BE2C (cell line): Measurements from ENCODE around the gene UNC5B.
A peak's percentile ranks its signal among the peaks of the same experiment; 100 is the strongest.

Experiments used
- DNase-seq: peaks from one replicate; pipeline ENCODE4 v3.0.0-alpha.2; 2020
- H3K27me3 ChIP-seq: fragments of 250-450 bp; sonication (Bioruptor Pico); 2 replicates; pipeline ENCODE4 v1.5.1; 2020; ENCODE audit warnings: mild to moderate bottlenecking
- H3K36me3 ChIP-seq: fragments of 250-450 bp; sonication (Bioruptor Pico); 2 replicates; pipeline ENCODE4 v1.5.1; 2020; ENCODE audit warnings: mild to moderate bottlenecking
- H3K4me1 ChIP-seq: fragments of 250-450 bp; sonication (Bioruptor Pico); 2 replicates; pipeline ENCODE4 v1.5.1; 2020
- H3K4me3 ChIP-seq: 2 replicates; pipeline ENCODE4 v1.5.1; 2011; ENCODE audit warnings: low read depth, low read length
- H3K9me3 ChIP-seq: fragments of 250-450 bp; sonication (Bioruptor Pico); 2 replicates; pipeline ENCODE4 v1.5.1; 2020
- TF ChIP-seq, protein P1 (sequence below): IDR thresholded peaks from 2 replicates; pipeline ENCODE4 v1.5.1; 2012; ENCODE audit warnings: mild to moderate bottlenecking, low read depth, low read length

The UNC5B gene

DNA sequence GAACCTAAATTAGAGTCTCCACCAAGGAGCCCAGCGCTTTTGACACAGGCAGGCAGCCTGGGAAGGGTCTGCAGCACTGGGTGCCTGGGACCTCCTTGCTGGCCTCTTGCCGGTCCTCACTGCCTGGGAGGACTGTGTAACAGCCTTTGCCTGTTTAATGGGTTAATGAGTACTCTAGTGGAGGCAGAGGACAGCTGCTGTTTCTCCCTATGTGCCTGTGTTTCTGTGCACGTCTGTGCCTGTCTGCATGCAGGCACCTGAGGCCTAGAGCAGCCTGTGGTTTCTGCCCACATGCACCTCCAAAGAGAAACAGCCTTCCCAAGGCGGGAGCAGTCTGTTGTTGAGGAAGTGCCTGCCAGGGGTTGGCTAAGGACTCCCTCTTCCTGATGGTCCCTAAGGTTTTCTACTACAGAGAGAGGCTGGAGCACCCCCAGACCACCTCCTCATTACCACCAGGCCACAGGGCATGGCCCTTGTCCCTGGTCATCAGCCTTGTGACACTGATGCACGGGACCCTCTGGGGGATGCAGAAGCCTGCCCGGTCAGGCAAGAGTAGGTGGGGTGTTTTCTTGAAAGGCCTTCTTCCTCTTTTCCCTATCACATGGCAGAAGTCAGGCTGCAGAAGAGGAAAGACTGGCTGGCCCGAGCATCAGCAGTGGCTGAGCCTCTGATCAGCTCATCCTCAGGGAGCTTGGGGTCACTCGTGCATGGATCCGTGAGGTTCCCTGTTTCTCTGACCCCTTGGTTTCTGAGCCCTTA, 120.9 kb downstream of the UNC5B start:
- Histone ChIP-seq H3K9me3 (no peaks in the 10 kb centered on the region), H3K4me1 (peaks cover 4% of the 10 kb centered on the region; the same call in 1 of the 2 replicates), H3K4me3 (no peak overlapping the region), H3K36me3 (no peaks in the 10 kb centered on the region), H3K27me3 (no peaks in the 10 kb centered on the region)
- DNase-seq, result peak; percentile 56
- TF ChIP-seq, protein P1, sequence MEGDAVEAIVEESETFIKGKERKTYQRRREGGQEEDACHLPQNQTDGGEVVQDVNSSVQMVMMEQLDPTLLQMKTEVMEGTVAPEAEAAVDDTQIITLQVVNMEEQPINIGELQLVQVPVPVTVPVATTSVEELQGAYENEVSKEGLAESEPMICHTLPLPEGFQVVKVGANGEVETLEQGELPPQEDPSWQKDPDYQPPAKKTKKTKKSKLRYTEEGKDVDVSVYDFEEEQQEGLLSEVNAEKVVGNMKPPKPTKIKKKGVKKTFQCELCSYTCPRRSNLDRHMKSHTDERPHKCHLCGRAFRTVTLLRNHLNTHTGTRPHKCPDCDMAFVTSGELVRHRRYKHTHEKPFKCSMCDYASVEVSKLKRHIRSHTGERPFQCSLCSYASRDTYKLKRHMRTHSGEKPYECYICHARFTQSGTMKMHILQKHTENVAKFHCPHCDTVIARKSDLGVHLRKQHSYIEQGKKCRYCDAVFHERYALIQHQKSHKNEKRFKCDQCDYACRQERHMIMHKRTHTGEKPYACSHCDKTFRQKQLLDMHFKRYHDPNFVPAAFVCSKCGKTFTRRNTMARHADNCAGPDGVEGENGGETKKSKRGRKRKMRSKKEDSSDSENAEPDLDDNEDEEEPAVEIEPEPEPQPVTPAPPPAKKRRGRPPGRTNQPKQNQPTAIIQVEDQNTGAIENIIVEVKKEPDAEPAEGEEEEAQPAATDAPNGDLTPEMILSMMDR, result no peak

DNA sequence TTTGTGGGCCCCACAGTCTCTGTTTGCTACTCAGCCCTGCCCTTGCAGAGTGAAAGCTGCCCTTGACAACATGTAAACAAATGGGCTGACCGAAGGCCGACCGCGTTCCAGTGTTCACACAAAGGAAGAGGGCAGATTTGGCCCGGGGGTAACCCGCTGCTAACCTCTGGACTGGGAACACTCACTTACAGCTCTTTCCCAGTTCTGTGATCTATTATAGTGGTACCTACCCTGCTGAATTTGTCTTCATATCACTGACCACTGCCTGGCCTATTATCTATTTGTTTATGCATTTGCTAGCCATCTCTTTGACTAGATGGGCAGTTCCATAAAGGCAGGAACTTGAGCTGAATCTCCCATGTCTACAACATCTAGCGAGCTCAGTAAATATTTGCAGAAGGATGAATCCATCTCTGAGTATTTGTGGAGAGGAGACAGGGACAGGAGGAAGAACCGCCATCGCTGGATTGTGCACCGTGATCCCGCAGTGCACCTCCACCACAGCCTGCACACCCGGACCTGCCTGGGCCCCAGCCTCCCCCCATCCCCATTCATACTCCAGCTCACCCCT, 121.9 kb downstream of the UNC5B start:
- DNase-seq, result no peak
- Histone ChIP-seq H3K36me3 (no peaks in the 10 kb centered on the region), H3K27me3 (no peaks in the 10 kb centered on the region), H3K4me3 (no peak overlapping the region), H3K9me3 (no peaks in the 10 kb centered on the region), H3K4me1 (peaks cover 9% of the 10 kb centered on the region)
- TF ChIP-seq, protein P1, result no peak

DNA sequence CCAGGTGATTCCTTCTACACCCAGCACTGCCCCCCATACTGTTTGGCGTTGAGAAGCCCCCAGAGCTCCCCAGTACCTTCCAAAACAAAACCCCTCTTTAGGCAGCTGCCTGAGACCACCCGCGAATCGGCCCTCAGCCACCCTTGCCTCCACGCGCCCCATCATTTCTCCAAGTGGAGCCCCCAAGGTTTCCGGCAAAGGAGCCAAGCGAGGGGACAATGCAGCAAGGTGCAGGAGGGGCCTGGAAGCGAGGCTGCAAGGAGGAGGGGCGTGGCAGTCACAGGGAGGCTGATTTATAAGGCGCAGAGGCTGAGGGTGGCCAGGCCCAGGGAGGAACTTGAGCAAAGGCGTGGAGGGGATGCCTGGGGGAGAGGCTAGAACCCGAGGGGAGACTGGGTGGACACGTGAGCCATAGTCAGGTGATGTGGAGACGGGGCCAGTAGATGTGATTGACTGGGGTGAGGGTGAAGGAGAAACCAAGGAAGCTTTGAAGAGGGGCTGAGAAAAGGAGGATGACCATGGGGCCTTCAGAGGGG, 122.9 kb downstream of the UNC5B start:
- H3K36me3 ChIP-seq, result no peaks in the 10 kb centered on the region
- H3K27me3 ChIP-seq, result no peaks in the 10 kb centered on the region
- no peak for DNase-seq
- H3K4me3 ChIP-seq, result no peak overlapping the region
- no peaks in the 10 kb centered on the region for H3K9me3 ChIP-seq
- H3K4me1 ChIP-seq, result peaks cover 10% of the 10 kb centered on the region
- TF ChIP-seq, protein P1, result no peak

DNA sequence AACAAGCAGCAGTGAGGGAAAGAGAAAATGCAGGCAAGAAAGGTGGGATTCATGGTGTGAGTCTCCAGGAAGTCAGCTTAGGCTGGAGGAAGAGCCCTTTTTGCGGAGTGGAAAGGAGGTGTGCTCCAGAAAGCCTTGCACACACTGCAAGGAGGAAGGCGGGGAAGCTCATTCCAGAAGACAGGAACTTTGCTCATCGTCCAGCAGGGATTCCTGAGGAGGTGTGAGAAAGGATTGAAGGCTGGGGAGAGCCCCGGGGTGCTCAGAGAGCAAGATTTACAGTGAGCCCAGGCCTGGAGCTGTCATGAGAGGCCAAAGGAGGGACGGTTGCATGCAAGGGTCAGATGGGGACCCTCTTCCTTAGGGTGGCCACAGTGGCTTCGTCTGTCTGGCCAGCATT, 124.3 kb downstream of the UNC5B start:
- TF ChIP-seq, protein P1, result no peak
- no peak for DNase-seq
- H3K4me1 ChIP-seq, result peaks cover 10% of the 10 kb centered on the region
- no peaks in the 10 kb centered on the region for H3K36me3 ChIP-seq
- H3K4me3 ChIP-seq, result no peak overlapping the region
- H3K27me3 ChIP-seq, result no peaks in the 10 kb centered on the region
- no peaks in the 10 kb centered on the region for H3K9me3 ChIP-seq

DNA sequence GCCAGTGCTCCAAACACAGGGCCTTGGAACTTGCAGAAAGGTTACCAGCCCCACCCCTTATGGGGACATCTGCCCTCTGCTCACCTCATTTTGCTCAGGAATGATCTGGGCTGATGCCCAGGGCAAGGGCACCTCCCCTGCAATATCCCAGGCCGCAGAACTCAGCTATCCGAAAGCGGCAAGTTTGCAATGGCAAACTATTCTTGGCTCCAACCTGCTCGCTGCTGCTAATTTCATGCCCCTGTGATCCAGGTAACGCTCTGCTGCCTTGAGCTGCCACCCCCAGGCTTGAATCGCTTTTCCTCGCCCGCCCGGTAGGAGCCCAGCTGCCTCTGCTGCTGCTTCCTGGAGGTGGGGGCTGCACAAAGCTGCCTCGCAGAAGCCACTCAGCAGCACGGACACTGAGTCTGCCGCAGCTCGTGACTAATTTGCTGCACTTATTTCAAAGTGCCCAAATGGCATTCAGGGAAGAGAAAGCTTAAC, 124.9 kb downstream of the UNC5B start:
- no peak overlapping the region for H3K4me3 ChIP-seq
- peaks cover 10% of the 10 kb centered on the region for H3K4me1 ChIP-seq
- no peaks in the 10 kb centered on the region for H3K9me3 ChIP-seq
- no peaks in the 10 kb centered on the region for H3K27me3 ChIP-seq
- no peaks in the 10 kb centered on the region for H3K36me3 ChIP-seq
- TF ChIP-seq, protein P1, result no peak
- no peak for DNase-seq
